Measurements from ENCODE around the gene XYLB.

DNA sequence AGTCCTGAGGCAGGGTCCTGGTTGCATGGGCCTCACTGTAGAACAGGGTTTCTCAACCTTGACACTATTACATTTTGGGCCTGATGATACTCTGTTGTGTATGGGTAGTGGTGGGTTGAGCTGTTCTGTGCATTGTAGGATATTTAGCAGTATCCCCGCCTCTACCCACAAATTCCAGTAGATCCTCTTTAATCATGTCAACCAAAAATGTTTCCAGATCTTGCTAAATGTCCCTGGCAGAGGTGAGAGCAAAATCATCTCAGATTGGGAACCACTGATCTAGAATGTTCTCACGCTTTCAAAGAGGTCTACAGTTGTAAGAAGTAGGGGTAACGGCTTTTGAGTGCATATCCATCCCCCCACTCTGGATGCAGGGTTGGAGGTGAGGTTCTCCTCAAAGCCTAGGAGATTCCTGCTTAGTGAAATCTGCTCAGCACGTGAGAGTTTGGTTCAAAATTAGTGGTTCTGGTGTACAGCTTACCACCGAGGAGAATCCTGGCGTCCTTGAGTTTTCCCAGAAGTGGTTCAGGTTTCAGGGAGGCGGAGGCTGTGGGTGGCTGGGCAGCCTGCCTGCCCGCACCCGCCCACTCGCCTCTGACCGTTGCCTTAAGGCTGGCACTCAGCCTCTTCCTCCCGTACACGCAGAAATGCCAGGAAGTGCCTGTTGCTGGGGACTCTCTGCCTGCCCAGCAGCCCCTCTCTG lies 112.4 kb downstream of the XYLB start:
- TF ChIP-seq, protein P1, sequence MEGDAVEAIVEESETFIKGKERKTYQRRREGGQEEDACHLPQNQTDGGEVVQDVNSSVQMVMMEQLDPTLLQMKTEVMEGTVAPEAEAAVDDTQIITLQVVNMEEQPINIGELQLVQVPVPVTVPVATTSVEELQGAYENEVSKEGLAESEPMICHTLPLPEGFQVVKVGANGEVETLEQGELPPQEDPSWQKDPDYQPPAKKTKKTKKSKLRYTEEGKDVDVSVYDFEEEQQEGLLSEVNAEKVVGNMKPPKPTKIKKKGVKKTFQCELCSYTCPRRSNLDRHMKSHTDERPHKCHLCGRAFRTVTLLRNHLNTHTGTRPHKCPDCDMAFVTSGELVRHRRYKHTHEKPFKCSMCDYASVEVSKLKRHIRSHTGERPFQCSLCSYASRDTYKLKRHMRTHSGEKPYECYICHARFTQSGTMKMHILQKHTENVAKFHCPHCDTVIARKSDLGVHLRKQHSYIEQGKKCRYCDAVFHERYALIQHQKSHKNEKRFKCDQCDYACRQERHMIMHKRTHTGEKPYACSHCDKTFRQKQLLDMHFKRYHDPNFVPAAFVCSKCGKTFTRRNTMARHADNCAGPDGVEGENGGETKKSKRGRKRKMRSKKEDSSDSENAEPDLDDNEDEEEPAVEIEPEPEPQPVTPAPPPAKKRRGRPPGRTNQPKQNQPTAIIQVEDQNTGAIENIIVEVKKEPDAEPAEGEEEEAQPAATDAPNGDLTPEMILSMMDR (IDR thresholded peaks at IDR 0.05; ENCODE audit: poor library complexity, severe bottlenecking): no peak
- no peak for TF ChIP-seq SMC3 (conservative IDR thresholded peaks at IDR 0.05; ENCODE audit: poor library complexity)
- no peak for TF ChIP-seq EP300 (conservative IDR thresholded peaks at IDR 0.05; ENCODE audit: poor library complexity, severe bottlenecking)
- no peak for TF ChIP-seq EZH2 (IDR thresholded peaks at IDR 0.05; ENCODE audit: borderline replicate concordance, insufficient read depth, low read length, poor library complexity, severe bottlenecking)
- TF ChIP-seq POLR2AphosphoS5 (IDR thresholded peaks at IDR 0.05): no peak
- TF ChIP-seq, protein P2, sequence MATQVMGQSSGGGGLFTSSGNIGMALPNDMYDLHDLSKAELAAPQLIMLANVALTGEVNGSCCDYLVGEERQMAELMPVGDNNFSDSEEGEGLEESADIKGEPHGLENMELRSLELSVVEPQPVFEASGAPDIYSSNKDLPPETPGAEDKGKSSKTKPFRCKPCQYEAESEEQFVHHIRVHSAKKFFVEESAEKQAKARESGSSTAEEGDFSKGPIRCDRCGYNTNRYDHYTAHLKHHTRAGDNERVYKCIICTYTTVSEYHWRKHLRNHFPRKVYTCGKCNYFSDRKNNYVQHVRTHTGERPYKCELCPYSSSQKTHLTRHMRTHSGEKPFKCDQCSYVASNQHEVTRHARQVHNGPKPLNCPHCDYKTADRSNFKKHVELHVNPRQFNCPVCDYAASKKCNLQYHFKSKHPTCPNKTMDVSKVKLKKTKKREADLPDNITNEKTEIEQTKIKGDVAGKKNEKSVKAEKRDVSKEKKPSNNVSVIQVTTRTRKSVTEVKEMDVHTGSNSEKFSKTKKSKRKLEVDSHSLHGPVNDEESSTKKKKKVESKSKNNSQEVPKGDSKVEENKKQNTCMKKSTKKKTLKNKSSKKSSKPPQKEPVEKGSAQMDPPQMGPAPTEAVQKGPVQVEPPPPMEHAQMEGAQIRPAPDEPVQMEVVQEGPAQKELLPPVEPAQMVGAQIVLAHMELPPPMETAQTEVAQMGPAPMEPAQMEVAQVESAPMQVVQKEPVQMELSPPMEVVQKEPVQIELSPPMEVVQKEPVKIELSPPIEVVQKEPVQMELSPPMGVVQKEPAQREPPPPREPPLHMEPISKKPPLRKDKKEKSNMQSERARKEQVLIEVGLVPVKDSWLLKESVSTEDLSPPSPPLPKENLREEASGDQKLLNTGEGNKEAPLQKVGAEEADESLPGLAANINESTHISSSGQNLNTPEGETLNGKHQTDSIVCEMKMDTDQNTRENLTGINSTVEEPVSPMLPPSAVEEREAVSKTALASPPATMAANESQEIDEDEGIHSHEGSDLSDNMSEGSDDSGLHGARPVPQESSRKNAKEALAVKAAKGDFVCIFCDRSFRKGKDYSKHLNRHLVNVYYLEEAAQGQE (IDR thresholded peaks at IDR 0.05; ENCODE audit: borderline replicate concordance): no peak
